G401 (cell line): Measurements from ENCODE around the gene SRRM3. TPM values are rescaled to one million over a fixed set of nuclear protein-coding genes. Genes with fewer than 3 reads are reported as not detected.
"Not testable (repeated sequence)": the region's sequence is repeated elsewhere in the genome, so short reads cannot be mapped to it uniquely, and the experiment has no call there.

ENCODE experiments used
- DNase-seq: peaks from one replicate; pipeline ENCODE4 v3.0.0-alpha.2; 2015; ENCODE audit warnings: low spot score
- in situ Hi-C: cut with HindIII; loops from 2 replicates; pipeline ENCODE4 v1.10.0; 2016; ENCODE audit warnings: low sequenced_read_pairs, mixed read lengths
- total RNA-seq: library from RNA; depleted of rRNA; stranded (reverse); fragments of >200 nt; shearing (Covaris generic); gene quantifications from 2 replicates; pipeline ENCODE4 v1.2.3, GENCODE V29; 2014; rRNA removed

SRRM3 gene
- total RNA-seq, 1 experiment from 2014 or later: 8.5 TPM

- in situ Hi-C loops: no loop called here
- DNase-seq: no peak
These were observed 125.0 kb downstream of the SRRM3 start for GRCh38 chr7:76326646-76327233.

- DNase-seq: no peak
- in situ Hi-C loops: no loop called here
These were observed 125.9 kb downstream of the SRRM3 start for GRCh38 chr7:76327610-76328009.

GRCh38 chr7:76328389-76328788, 126.7 kb downstream of the SRRM3 start:
- in situ Hi-C loops: no loop called here
- DNase-seq: no peak

GRCh38 chr7:76329479-76329878, 127.8 kb downstream of the SRRM3 start:
- in situ Hi-C loops: no loop called here

GRCh38 chr7:76330261-76330660, 128.6 kb downstream of the SRRM3 start:
- DNase-seq: no peak
- in situ Hi-C loops: no loop called here

More at GRCh38 chr7:76329479-76329878, 127.8 kb downstream of the SRRM3 start:
- DNase-seq: no peak

- no peak for DNase-seq
- in situ Hi-C loops: no loop called here
These were observed 129.0 kb downstream of the SRRM3 start for GRCh38 chr7:76330673-76331072.

GRCh38 chr7:76332078-76332477, 130.4 kb downstream of the SRRM3 start:
- in situ Hi-C loops: no loop called here
- DNase-seq: no peak

GRCh38 chr7:76333511-76334101, 131.9 kb downstream of the SRRM3 start:
- peak; percentile 48 for DNase-seq
- in situ Hi-C loops: no loop called here

- in situ Hi-C loops: no loop called here
- DNase-seq: no peak
These were observed 132.7 kb downstream of the SRRM3 start for GRCh38 chr7:76334320-76334967.

- DNase-seq, in situ Hi-C loops: not testable (repeated sequence)
These were observed 133.7 kb downstream of the SRRM3 start for GRCh38 chr7:76335417-76335816.

GRCh38 chr7:76336094-76336493, 134.4 kb downstream of the SRRM3 start:
- DNase-seq: no peak

More at GRCh38 chr7:76336094-76336493, 134.4 kb downstream of the SRRM3 start:
- in situ Hi-C loops: no loop called here

Other genes starting within 250 kb of the SRRM3 start
- gene TMEM120A, start 207.3 kb upstream of the SRRM3 start, total RNA-seq: 18.2 and 19.6 TPM in 2 replicates
- 61.7 TPM in 2 replicates for gene STYXL1, start 153.9 kb upstream of the SRRM3 start, total RNA-seq
- gene MDH2, start 153.8 kb upstream of the SRRM3 start, total RNA-seq: 190 and 192 TPM in 2 replicates
- 129 and 145 TPM in 2 replicates for gene HSPB1, start 100.8 kb downstream of the SRRM3 start, total RNA-seq
- 88.9 and 113 TPM in 2 replicates for gene YWHAG, start 157.1 kb downstream of the SRRM3 start, total RNA-seq
- 8.1 and 8.5 TPM in 2 replicates for gene SSC4D, start 207.8 kb downstream of the SRRM3 start, total RNA-seq
- gene ZP3, start 223.1 kb downstream of the SRRM3 start, total RNA-seq: 1.3 and 3.0 TPM in 2 replicates